PFSK-1 (cell line): ENCODE data around the gene KCTD16.

Experiments used
- FOXP2 ChIP-seq: optimal IDR thresholded peaks from 2 replicates; pipeline ENCODE3; 2011; ENCODE audit warnings: borderline replicate concordance, control low read depth, inconsistent platforms; ENCODE audit not compliant: insufficient read depth; ENCODE audit errors: extremely low read length, extremely low read depth
- POLR2AphosphoS5 ChIP-seq: IDR thresholded peaks from 2 replicates; pipeline ENCODE4 v1.6.1; 2012; ENCODE audit warnings: low read depth, mild to moderate bottlenecking, control low read depth, low read length, moderate library complexity
- REST ChIP-seq, 2 experiments: IDR thresholded peaks; 2 replicates each; pipeline versions ENCODE4 v1.6.1 to v1.8.0; 2011 to 2012; ENCODE audit warnings: low read depth in 2 of 2, low read length in 2 of 2, control low read depth in 1 of 2, inconsistent platforms in 1 of 2, mild to moderate bottlenecking in 1 of 2, moderate library complexity in 1 of 2; ENCODE audit not compliant: insufficient read depth in 1 of 2
- SIN3A ChIP-seq: IDR thresholded peaks from 2 replicates; pipeline ENCODE4 v1.6.1; 2012; ENCODE audit warnings: mild to moderate bottlenecking, low read length, moderate library complexity, borderline replicate concordance; ENCODE audit not compliant: insufficient read depth
- TAF1 ChIP-seq: IDR thresholded peaks from 2 replicates; pipeline ENCODE4 v1.6.1; 2012; ENCODE audit warnings: low read length, control low read depth, borderline replicate concordance; ENCODE audit not compliant: insufficient read depth

Gene KCTD16

GRCh38 chr5:144260121-144260520, 89.4 kb downstream of the KCTD16 start:
- no peak for TF ChIP-seq TAF1
- TF ChIP-seq REST (IDR thresholded peaks at IDR 0.05; ENCODE audit: insufficient read depth in 1 of 2, low read depth in 2 of 2, low read length in 2 of 2): no peak
- no peak for TF ChIP-seq FOXP2
- TF ChIP-seq POLR2AphosphoS5: no peak
- TF ChIP-seq SIN3A: no peak

- TF ChIP-seq TAF1: no peak
- no peak for TF ChIP-seq POLR2AphosphoS5
- no peak for TF ChIP-seq SIN3A
- no peak for TF ChIP-seq FOXP2
These were observed 95.1 kb downstream of the KCTD16 start for GRCh38 chr5:144265643-144266247.

- TF ChIP-seq SIN3A: no peak
- TF ChIP-seq TAF1: no peak
- no peak for TF ChIP-seq POLR2AphosphoS5
- TF ChIP-seq FOXP2: no peak
- TF ChIP-seq REST (IDR thresholded peaks at IDR 0.05; ENCODE audit: insufficient read depth in 1 of 2, low read depth in 2 of 2, low read length in 2 of 2): no peak
These were observed 97.4 kb downstream of the KCTD16 start for GRCh38 chr5:144267961-144268513.

GRCh38 chr5:144273232-144274027, 102.8 kb downstream of the KCTD16 start:
- TF ChIP-seq POLR2AphosphoS5: no peak
- no peak for TF ChIP-seq SIN3A
- no peak for TF ChIP-seq TAF1
- no peak for TF ChIP-seq REST (IDR thresholded peaks at IDR 0.05; ENCODE audit: insufficient read depth in 1 of 2, low read depth in 2 of 2, low read length in 2 of 2)
- no peak for TF ChIP-seq FOXP2

- no peak for TF ChIP-seq TAF1
- no peak for TF ChIP-seq REST (IDR thresholded peaks at IDR 0.05; ENCODE audit: insufficient read depth in 1 of 2, low read depth in 2 of 2, low read length in 2 of 2)
- no peak for TF ChIP-seq FOXP2
- no peak for TF ChIP-seq POLR2AphosphoS5
- no peak for TF ChIP-seq SIN3A
These were observed 104.7 kb downstream of the KCTD16 start for GRCh38 chr5:144275329-144275728.
